Melanocyte of skin (primary cell): ENCODE measurements around the gene LCE6A. TPM values are rescaled to one million over a fixed set of nuclear protein-coding genes. Genes with fewer than 3 reads are reported as not detected.

Experiments
- total RNA-seq, 2 donors: library from RNA; depleted of rRNA; stranded (reverse); fragments of >200 nt; gene quantifications; 2 replicates each; pipeline ENCODE4 v1.2.3, GENCODE V29; 2012

LCE6A gene
- total RNA-seq, result not detected

GRCh38 chr1:152842556-152842955 is at the start of gene LCE6A:
LCE6A (plus strand) TSS chr1:152842856; CDS start chr1:152843521, 665 bp downstream.

GRCh38 chr1:152796421-152796820 is 46.2 kb upstream of the LCE6A start, which contains the start of gene LCE1D:
LCE1D (plus strand) TSS chr1:152796721; CDS start chr1:152797795, 1,074 bp downstream.

GRCh38 chr1:152806576-152806975 is 36.1 kb upstream of the LCE6A start, which contains the start of gene LCE1C:
LCE1C (minus strand) TSS chr1:152806651; CDS start chr1:152805478, 1,173 bp downstream.

GRCh38 chr1:152811671-152812070 is 31.0 kb upstream of the LCE6A start, which contains the start of gene LCE1B:
LCE1B (plus strand) TSS chr1:152811971; CDS start chr1:152812447, 476 bp downstream.

GRCh38 chr1:152827173-152827572 is 15.5 kb upstream of the LCE6A start, which contains the start of gene LCE1A:
LCE1A (plus strand) TSS chr1:152827473; CDS start chr1:152827473, 0 bp downstream.

GRCh38 chr1:152859696-152860095 is 17.0 kb downstream of the LCE6A start, which contains the start of gene LCE7A:
LCE7A (plus strand) TSS chr1:152859996; CDS start chr1:152860698, 702 bp downstream.

GRCh38 chr1:152878042-152878441 is 35.4 kb downstream of the LCE6A start, which contains the start of gene SMCP:
SMCP (plus strand) TSS chr1:152878322; CDS start chr1:152884423, 6,101 bp downstream.

Other genes with a start within 250 kb of the LCE6A start
- gene LCE3C, start 242.6 kb upstream of the LCE6A start, total RNA-seq, result not detected
- gene LCE3B, start 229.0 kb upstream of the LCE6A start, total RNA-seq, result not detected
- gene LCE3A, start 219.8 kb upstream of the LCE6A start, total RNA-seq, result not detected
- gene LCE2D, start 179.5 kb upstream of the LCE6A start, total RNA-seq, result not detected
- gene LCE2C, start 167.6 kb upstream of the LCE6A start, total RNA-seq, result not detected
- gene LCE2B, start 156.7 kb upstream of the LCE6A start, total RNA-seq, result not detected
- 1 to 10 TPM in 1 of 2 donors, under 1 TPM in 1; 0.69 to 1.3 TPM for gene LCE2A, start 144.5 kb upstream of the LCE6A start, total RNA-seq
- gene LCE4A, start 134.7 kb upstream of the LCE6A start, total RNA-seq, result not detected
- not detected for gene KPRP, start 84.8 kb upstream of the LCE6A start, total RNA-seq
- gene LCE1F, start 67.7 kb upstream of the LCE6A start, total RNA-seq, result not detected
- not detected for gene LCE1E, start 56.6 kb upstream of the LCE6A start, total RNA-seq
- not detected for gene LCE1D, start 46.1 kb upstream of the LCE6A start, total RNA-seq
- not detected for gene LCE1C, start 36.2 kb upstream of the LCE6A start, total RNA-seq
- gene LCE1B, start 30.9 kb upstream of the LCE6A start, total RNA-seq, result not detected
- not detected for gene LCE1A, start 15.4 kb upstream of the LCE6A start, total RNA-seq
- not detected for gene LCE7A, start 17.1 kb downstream of the LCE6A start, total RNA-seq
- gene SMCP, start 35.5 kb downstream of the LCE6A start, total RNA-seq, result not detected
- not detected for gene IVL, start 65.7 kb downstream of the LCE6A start, total RNA-seq
- gene SPRR5, start 104.3 kb downstream of the LCE6A start, total RNA-seq, result not detected
- not detected for gene SPRR4, start 127.8 kb downstream of the LCE6A start, total RNA-seq
- gene SPRR1A, start 141.2 kb downstream of the LCE6A start, total RNA-seq, result not detected
- under 1 TPM in 1 of 2 donors, not detected in 1; 0.34 TPM for gene SPRR3, start 158.9 kb downstream of the LCE6A start, total RNA-seq
- gene SPRR1B, start 188.3 kb downstream of the LCE6A start, total RNA-seq, result not detected
- gene SPRR2D, start 198.3 kb downstream of the LCE6A start, total RNA-seq, result not detected
- gene SPRR2A, start 214.7 kb downstream of the LCE6A start, total RNA-seq, result not detected
- not detected for gene SPRR2B, start 228.8 kb downstream of the LCE6A start, total RNA-seq